ENCODE data around the gene TRIP13. TPM values are rescaled to one million over a fixed set of nuclear protein-coding genes. Genes with fewer than 3 reads are reported as not detected.
"Not testable (repeated sequence)": the region's sequence is repeated elsewhere in the genome, so short reads cannot be mapped to it uniquely, and the experiment has no call there.

The TRIP13 gene
- total RNA-seq, 2 donors from 2014 or later, result 21.9 to 32.4 TPM

- Mint-ChIP-seq H3K4me3 (no peak overlapping the region), H3K4me1 (peaks cover 16% of the 10 kb centered on the region), H3K27ac (peak overlapping the region; percentile 62), H3K27me3 (ENCODE audit: insufficient read depth) (peaks cover 1% of the 10 kb centered on the region), H3K9me3 (no peaks in the 10 kb centered on the region), H3K36me3 (ENCODE audit: low read depth) (peaks cover 85% of the 10 kb centered on the region)
- peak; percentile 70 for DNase-seq
- no peak overlapping the region for H3K4me3 ChIP-seq (ENCODE audit: low read length)
- peaks cover 5% of the 10 kb centered on the region for H3K4me1 ChIP-seq (ENCODE audit: control insufficient read depth, insufficient read depth, low read length)
- no peak overlapping the region for H3K9ac ChIP-seq (ENCODE audit: extremely low read depth, low read length, poor library complexity, severe bottlenecking)
- H3K36me3 ChIP-seq (ENCODE audit: control insufficient read depth, insufficient read depth, low read length), result peaks cover 80% of the 10 kb centered on the region
- H3K27ac ChIP-seq (ENCODE audit: low read depth, low read length), result peak overlapping the region; percentile 97
- TF ChIP-seq CTCF (conservative IDR thresholded peaks at IDR 0.05), result peak; percentile 51
- H3K9me3 ChIP-seq (ENCODE audit: control insufficient read depth, low read length), result peaks cover 7% of the 10 kb centered on the region
- 90 to 93% methylated on average over 33 to 44 of the region's 44 CpGs for WGBS, 2 experiments (ENCODE audit: insufficient coverage in 1 of 2, insufficient read length in 1 of 2)
- no peaks in the 10 kb centered on the region for H3K27me3 ChIP-seq (ENCODE audit: control insufficient read depth, insufficient read depth, low read length, poor library complexity, severe bottlenecking)
Observed at GRCh38 chr5:912280-913091, 19.8 kb downstream of the TRIP13 start.

- Mint-ChIP-seq H3K36me3 (ENCODE audit: low read depth) (peaks cover 81% of the 10 kb centered on the region), H3K4me1 (peaks cover 29% of the 10 kb centered on the region), H3K27ac (no peak overlapping the region), H3K9me3 (no peaks in the 10 kb centered on the region), H3K4me3 (no peak overlapping the region), H3K27me3 (ENCODE audit: insufficient read depth) (peaks cover 1% of the 10 kb centered on the region)
- DNase-seq, result peak; percentile 19
- WGBS, 2 experiments (ENCODE audit: insufficient coverage in 1 of 2, insufficient read length in 1 of 2), result 93 to 96% methylated on average over 13 to 14 of the region's 14 CpGs
- no peak overlapping the region for H3K4me3 ChIP-seq (ENCODE audit: low read length)
- TF ChIP-seq CTCF (conservative IDR thresholded peaks at IDR 0.05), result no peak
- peak overlapping the region; percentile 11 for H3K27ac ChIP-seq (ENCODE audit: low read depth, low read length)
- no peak overlapping the region for H3K9ac ChIP-seq (ENCODE audit: extremely low read depth, low read length, poor library complexity, severe bottlenecking)
- H3K4me1 ChIP-seq (ENCODE audit: control insufficient read depth, insufficient read depth, low read length), result peaks cover 13% of the 10 kb centered on the region
- H3K27me3 ChIP-seq (ENCODE audit: control insufficient read depth, insufficient read depth, low read length, poor library complexity, severe bottlenecking), result no peaks in the 10 kb centered on the region
- H3K36me3 ChIP-seq (ENCODE audit: control insufficient read depth, insufficient read depth, low read length), result peaks cover 80% of the 10 kb centered on the region
- peaks cover 7% of the 10 kb centered on the region for H3K9me3 ChIP-seq (ENCODE audit: control insufficient read depth, low read length)
Observed at GRCh38 chr5:914174-914573, 21.5 kb downstream of the TRIP13 start.

GRCh38 chr5:914612-915011 is 21.9 kb downstream of the TRIP13 start:
- peak; percentile 10 for DNase-seq
- no peaks in the 10 kb centered on the region for H3K27me3 ChIP-seq (ENCODE audit: control insufficient read depth, insufficient read depth, low read length, poor library complexity, severe bottlenecking)
- peaks cover 78% of the 10 kb centered on the region for H3K36me3 Mint-ChIP-seq (ENCODE audit: low read depth)
- H3K27me3 Mint-ChIP-seq (ENCODE audit: insufficient read depth), result peaks cover 1% of the 10 kb centered on the region
- peaks cover 14% of the 10 kb centered on the region for H3K4me1 ChIP-seq (ENCODE audit: control insufficient read depth, insufficient read depth, low read length)
- no peak overlapping the region for H3K9ac ChIP-seq (ENCODE audit: extremely low read depth, low read length, poor library complexity, severe bottlenecking)
- H3K36me3 ChIP-seq (ENCODE audit: control insufficient read depth, insufficient read depth, low read length), result peaks cover 75% of the 10 kb centered on the region
- no peak overlapping the region for H3K4me3 Mint-ChIP-seq
- peaks cover 5% of the 10 kb centered on the region for H3K9me3 ChIP-seq (ENCODE audit: control insufficient read depth, low read length)
- peak overlapping the region; percentile 11 for H3K27ac ChIP-seq (ENCODE audit: low read depth, low read length)
- TF ChIP-seq CTCF (conservative IDR thresholded peaks at IDR 0.05), result no peak
- H3K4me1 Mint-ChIP-seq, result peaks cover 31% of the 10 kb centered on the region
- no peak overlapping the region for H3K4me3 ChIP-seq (ENCODE audit: low read length)
- H3K9me3 Mint-ChIP-seq, result no peaks in the 10 kb centered on the region
- no peak overlapping the region for H3K27ac Mint-ChIP-seq
- WGBS, 2 experiments (ENCODE audit: insufficient coverage in 1 of 2, insufficient read length in 1 of 2), result 94 to 97% methylated on average over 7 of the region's 7 CpGs

- H3K27ac Mint-ChIP-seq; DNase-seq; H3K9ac ChIP-seq (ENCODE audit: extremely low read depth, low read length, poor library complexity, severe bottlenecking); H3K4me3 ChIP-seq (ENCODE audit: low read length); H3K27ac ChIP-seq (ENCODE audit: low read depth, low read length); H3K27me3 ChIP-seq (ENCODE audit: control insufficient read depth, insufficient read depth, low read length, poor library complexity, severe bottlenecking); H3K9me3 ChIP-seq (ENCODE audit: control insufficient read depth, low read length); H3K9me3 Mint-ChIP-seq; H3K4me3 Mint-ChIP-seq; H3K27me3 Mint-ChIP-seq (ENCODE audit: insufficient read depth): not testable (repeated sequence)
- 95 to 100% methylated on average over 3 to 12 of the region's 12 CpGs for WGBS, 2 experiments (ENCODE audit: insufficient coverage in 1 of 2, insufficient read length in 1 of 2)
- Histone ChIP-seq H3K4me1 (ENCODE audit: control insufficient read depth, insufficient read depth, low read length) (peaks cover 17% of the 10 kb centered on the region), H3K36me3 (ENCODE audit: control insufficient read depth, insufficient read depth, low read length) (peaks cover 72% of the 10 kb centered on the region)
- Mint-ChIP-seq H3K4me1 (peaks cover 35% of the 10 kb centered on the region), H3K36me3 (ENCODE audit: low read depth) (peaks cover 70% of the 10 kb centered on the region)
Observed at GRCh38 chr5:915346-915745, 22.7 kb downstream of the TRIP13 start.
